GM18502 (cell line): ENCODE measurements around the gene KMT5C.

Experiments used
- ATAC-seq: cut with Tn5 transposase; IDR thresholded peaks from one replicate; pipeline ENCODE4 v1.9.1; 2021; ENCODE audit warnings: mild to moderate bottlenecking; ENCODE audit not compliant: unreplicated experiment, poor library complexity

Gene KMT5C

GRCh38 chr19:55383279-55384130 is 43.8 kb downstream of the KMT5C start:
- peak; percentile 19 for ATAC-seq

- ATAC-seq = peak; percentile 19
These were observed 44.6 kb downstream of the KMT5C start, which contains the start of gene TMEM238 for GRCh38 chr19:55384131-55384919. Gene TMEM238 (minus strand): TSS chr19:55384292. CDS start chr19:55384259, 33 bp downstream.

- peak; percentile 51 for ATAC-seq
These were observed 45.4 kb downstream of the KMT5C start for GRCh38 chr19:55384920-55385723.

- ATAC-seq = peak; percentile 60
These were observed 46.2 kb downstream of the KMT5C start, which contains the start of gene RPL28 for GRCh38 chr19:55385724-55386492. Gene RPL28 (plus strand): TSS chr19:55385932. CDS start chr19:55386358, 426 bp downstream.

GRCh38 chr19:55386493-55386971 is 46.9 kb downstream of the KMT5C start:
- no peak for ATAC-seq

GRCh38 chr19:55387736-55388497 is 48.2 kb downstream of the KMT5C start:
- ATAC-seq = no peak

- ATAC-seq = no peak
These were observed 50.0 kb downstream of the KMT5C start for GRCh38 chr19:55389386-55390317.

- no peak for ATAC-seq
These were observed 50.8 kb downstream of the KMT5C start for GRCh38 chr19:55390461-55390880.

- ATAC-seq = no peak
These were observed 51.6 kb downstream of the KMT5C start for GRCh38 chr19:55391191-55391670.

GRCh38 chr19:55391702-55392615 is 52.3 kb downstream of the KMT5C start:
- ATAC-seq = no peak

GRCh38 chr19:55392820-55393761 is 53.4 kb downstream of the KMT5C start:
- no peak for ATAC-seq
